Measurements from ENCODE around the gene ITGAE. TPM values are rescaled to one million over a fixed set of nuclear protein-coding genes. Genes with fewer than 3 reads are reported as not detected.

ITGAE gene
- total and polyA plus RNA-seq, 2 experiments from 2014 or later = 11.7 to 44.9 TPM

GRCh38 chr17:3681565-3681964 is 119.4 kb downstream of the ITGAE start:
- H3K4me1 Mint-ChIP-seq = peaks cover 5% of the 10 kb centered on the region; the same call in 2 of the 3 replicates

GRCh38 chr17:3681057-3681456 is 119.9 kb downstream of the ITGAE start:
- H4K20me1 ChIP-seq (replicated peaks; ENCODE audit: insufficient read depth) = no peaks in the 10 kb centered on the region
- H3K36me3 Mint-ChIP-seq (ENCODE audit: low read depth) = no peaks in the 10 kb centered on the region
- H3K9me2 ChIP-seq (ENCODE audit: insufficient read depth) = no peaks in the 10 kb centered on the region
- no peaks in the 10 kb centered on the region for H3K4me1 ChIP-seq (ENCODE audit: insufficient read depth)
- H3K27me3 ChIP-seq (ENCODE audit: insufficient read depth) = no peaks in the 10 kb centered on the region
- no peaks in the 10 kb centered on the region for H3K79me2 ChIP-seq (replicated peaks; ENCODE audit: insufficient read depth)
- no peak for DNase-seq (ENCODE audit: low spot score)
- H3K27ac Mint-ChIP-seq = no peak overlapping the region
- H3K27ac ChIP-seq (ENCODE audit: low read depth) = no peak overlapping the region
- H3K4me3 Mint-ChIP-seq = no peak overlapping the region
- H3K4me3 ChIP-seq = no peak overlapping the region
- H3K36me3 ChIP-seq (ENCODE audit: insufficient read depth) = no peaks in the 10 kb centered on the region
- H3K9me3 Mint-ChIP-seq = no peaks in the 10 kb centered on the region
- peaks cover 2% of the 10 kb centered on the region for H3K27me3 Mint-ChIP-seq (ENCODE audit: insufficient read depth, low read depth, poor library complexity)
- H3K4me2 ChIP-seq = no peak overlapping the region
- H2AFZ ChIP-seq = no peak overlapping the region
- H3F3A ChIP-seq (replicated peaks; ENCODE audit: low read depth) = no peaks in the 10 kb centered on the region
- ATAC-seq = no peak
- peaks cover 5% of the 10 kb centered on the region; the same call in 2 of the 3 replicates for H3K4me1 Mint-ChIP-seq
- no peak for TF ChIP-seq ZNF331 (CRISPR knock-in tag; IDR thresholded peaks at IDR 0.05; ENCODE audit: low read depth)
- no peak for TF ChIP-seq REST (IDR thresholded peaks at IDR 0.05; ENCODE audit: unreplicated experiment)
- no peak for TF ChIP-seq ZNF114 (CRISPR knock-in tag; IDR thresholded peaks at IDR 0.05)
- no peak for TF ChIP-seq CREB1 (CRISPR knock-in tag; IDR thresholded peaks at IDR 0.05; ENCODE audit: low read depth)
- no peak for TF ChIP-seq NANOG (IDR thresholded peaks at IDR 0.05; ENCODE audit: borderline replicate concordance)

More at GRCh38 chr17:3681565-3681964, 119.4 kb downstream of the ITGAE start:
- Histone ChIP-seq H3K27me3 (ENCODE audit: insufficient read depth) (no peaks in the 10 kb centered on the region), H3K4me1 (ENCODE audit: insufficient read depth) (no peaks in the 10 kb centered on the region), H3F3A (replicated peaks; ENCODE audit: low read depth) (no peaks in the 10 kb centered on the region), H3K36me3 (ENCODE audit: insufficient read depth) (no peaks in the 10 kb centered on the region), H4K20me1 (replicated peaks; ENCODE audit: insufficient read depth) (no peaks in the 10 kb centered on the region), H3K4me2 (no peak overlapping the region), H3K79me2 (replicated peaks; ENCODE audit: insufficient read depth) (no peaks in the 10 kb centered on the region), H2AFZ (no peak overlapping the region), H3K9me2 (ENCODE audit: insufficient read depth) (no peaks in the 10 kb centered on the region), H3K27ac (ENCODE audit: low read depth) (no peak overlapping the region), H3K4me3 (no peak overlapping the region)
- H3K9me3 Mint-ChIP-seq = no peaks in the 10 kb centered on the region
- H3K36me3 Mint-ChIP-seq (ENCODE audit: low read depth) = no peaks in the 10 kb centered on the region
- TF ChIP-seq EZH2 (IDR thresholded peaks at IDR 0.05; ENCODE audit: low read depth, unreplicated experiment) (no peak), ZNF114 (CRISPR knock-in tag; IDR thresholded peaks at IDR 0.05) (no peak), CREB1 (CRISPR knock-in tag; IDR thresholded peaks at IDR 0.05; ENCODE audit: low read depth) (no peak), REST (IDR thresholded peaks at IDR 0.05; ENCODE audit: unreplicated experiment) (no peak), STAT1 (IDR thresholded peaks at IDR 0.05; ENCODE audit: unreplicated experiment) (no peak)
- H3K27me3 Mint-ChIP-seq (ENCODE audit: insufficient read depth, low read depth, poor library complexity) = peaks cover 2% of the 10 kb centered on the region
- DNase-seq (ENCODE audit: low spot score) (no peak), ATAC-seq (no peak)
- no peak overlapping the region for H3K27ac Mint-ChIP-seq
- no peak overlapping the region for H3K4me3 Mint-ChIP-seq

Measured in GM23338 (cell line).